SH-SY5Y (cell line): ENCODE results near the gene CD81.

ENCODE experiments used
- GATA2 ChIP-seq: IDR thresholded peaks from 2 replicates; pipeline ENCODE4 v1.6.1; 2011; ENCODE audit warnings: mild to moderate bottlenecking, low read depth, low read length
- GATA3 ChIP-seq: IDR thresholded peaks from 2 replicates; pipeline ENCODE4 v1.6.1; 2011; ENCODE audit warnings: low read depth, mild to moderate bottlenecking, low read length, moderate library complexity

DNA sequence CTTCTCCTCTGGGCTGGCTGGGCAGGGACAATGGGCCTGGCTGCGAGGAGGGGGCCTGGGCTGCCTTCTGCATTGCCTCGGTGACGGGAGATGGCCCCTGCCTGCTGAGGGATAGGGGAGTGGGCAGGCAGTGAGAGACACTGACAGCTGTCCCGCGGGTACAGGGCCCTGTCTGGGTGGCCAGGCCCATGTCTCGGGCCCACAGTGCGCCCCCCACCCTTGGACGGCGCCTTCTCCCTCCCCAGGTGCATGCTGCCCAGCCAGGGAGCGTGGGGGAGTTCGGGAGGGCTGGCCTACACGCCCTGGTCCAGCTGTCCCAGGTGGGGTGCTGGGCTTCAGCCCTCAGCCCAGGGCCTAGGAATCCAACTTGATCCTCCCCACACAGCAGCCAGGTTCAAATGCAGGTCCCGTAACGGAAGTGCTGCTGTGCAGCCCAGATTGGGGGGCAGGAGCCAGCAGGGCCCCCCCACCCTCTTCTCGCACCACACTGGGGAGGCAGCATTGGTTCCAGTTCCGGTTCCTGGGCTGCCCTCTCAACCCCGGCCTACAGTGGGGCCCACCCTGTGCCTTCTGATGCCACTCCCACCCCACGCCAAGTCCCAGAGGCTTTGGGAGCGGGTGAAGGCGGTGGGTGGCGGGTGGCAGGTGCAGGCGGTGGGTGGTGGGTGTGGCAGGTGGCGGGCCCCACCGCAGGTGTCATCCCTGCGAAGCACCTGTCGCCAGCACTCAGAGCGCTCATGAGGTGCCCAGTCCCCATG lies 16.2 kb downstream of the CD81 start:
- TF ChIP-seq GATA2 (no peak), GATA3 (no peak)
